NK-92 treated with Interleukin-12 subunit alpha and Interleukin-12 subunit beta, amount 100 ng/mL, for 24 hours (cell line): Measurements from ENCODE around the gene P3H2.
"Not testable (repeated sequence)": the region's sequence is repeated elsewhere in the genome, so short reads cannot be mapped to it uniquely, and the experiment has no call there.

ENCODE experiments used
- DNase-seq: peaks from one replicate; lab custom pipeline; 2025; lab: John Stamatoyannopoulos, UW

Gene P3H2

GRCh38 chr3:190083635-190084034 is 37.1 kb downstream of the P3H2 start:
- DNase-seq: no peak

- no peak for DNase-seq
Observed at GRCh38 chr3:190081389-190081788, 39.3 kb downstream of the P3H2 start.

GRCh38 chr3:190079173-190079572 is 41.5 kb downstream of the P3H2 start:
- DNase-seq: not testable (repeated sequence)

- no peak for DNase-seq
Observed at GRCh38 chr3:190077395-190078045, 43.2 kb downstream of the P3H2 start.

GRCh38 chr3:190076601-190077394 is 43.9 kb downstream of the P3H2 start:
- DNase-seq: no peak

GRCh38 chr3:190076136-190076535 is 44.6 kb downstream of the P3H2 start:
- no peak for DNase-seq

- no peak for DNase-seq
Observed at GRCh38 chr3:190074817-190075216, 45.9 kb downstream of the P3H2 start.

- DNase-seq: no peak
Observed at GRCh38 chr3:190073264-190074008, 47.3 kb downstream of the P3H2 start.

GRCh38 chr3:190072856-190073255 is 47.8 kb downstream of the P3H2 start:
- no peak for DNase-seq

GRCh38 chr3:190071921-190072320 is 48.8 kb downstream of the P3H2 start:
- DNase-seq: not testable (repeated sequence)

GRCh38 chr3:190070622-190071347 is 49.9 kb downstream of the P3H2 start:
- no peak for DNase-seq

GRCh38 chr3:190065204-190065603 is 55.5 kb downstream of the P3H2 start:
- DNase-seq: no peak

GRCh38 chr3:190064659-190065058 is 56.0 kb downstream of the P3H2 start:
- no peak for DNase-seq

- no peak for DNase-seq
Observed at GRCh38 chr3:190064112-190064511, 56.6 kb downstream of the P3H2 start.

- DNase-seq: no peak
Observed at GRCh38 chr3:190063490-190063889, 57.2 kb downstream of the P3H2 start.

- no peak for DNase-seq
Observed at GRCh38 chr3:190060192-190060775, 60.4 kb downstream of the P3H2 start.

GRCh38 chr3:190059242-190059590 is 61.5 kb downstream of the P3H2 start:
- no peak for DNase-seq

- no peak for DNase-seq
Observed at GRCh38 chr3:190058521-190059241, 62.0 kb downstream of the P3H2 start.

GRCh38 chr3:190056742-190057141 is 64.0 kb downstream of the P3H2 start:
- DNase-seq: no peak

GRCh38 chr3:190055773-190056172 is 64.9 kb downstream of the P3H2 start:
- no peak for DNase-seq
